Measurements from ENCODE around the gene PJVK.

DNA sequence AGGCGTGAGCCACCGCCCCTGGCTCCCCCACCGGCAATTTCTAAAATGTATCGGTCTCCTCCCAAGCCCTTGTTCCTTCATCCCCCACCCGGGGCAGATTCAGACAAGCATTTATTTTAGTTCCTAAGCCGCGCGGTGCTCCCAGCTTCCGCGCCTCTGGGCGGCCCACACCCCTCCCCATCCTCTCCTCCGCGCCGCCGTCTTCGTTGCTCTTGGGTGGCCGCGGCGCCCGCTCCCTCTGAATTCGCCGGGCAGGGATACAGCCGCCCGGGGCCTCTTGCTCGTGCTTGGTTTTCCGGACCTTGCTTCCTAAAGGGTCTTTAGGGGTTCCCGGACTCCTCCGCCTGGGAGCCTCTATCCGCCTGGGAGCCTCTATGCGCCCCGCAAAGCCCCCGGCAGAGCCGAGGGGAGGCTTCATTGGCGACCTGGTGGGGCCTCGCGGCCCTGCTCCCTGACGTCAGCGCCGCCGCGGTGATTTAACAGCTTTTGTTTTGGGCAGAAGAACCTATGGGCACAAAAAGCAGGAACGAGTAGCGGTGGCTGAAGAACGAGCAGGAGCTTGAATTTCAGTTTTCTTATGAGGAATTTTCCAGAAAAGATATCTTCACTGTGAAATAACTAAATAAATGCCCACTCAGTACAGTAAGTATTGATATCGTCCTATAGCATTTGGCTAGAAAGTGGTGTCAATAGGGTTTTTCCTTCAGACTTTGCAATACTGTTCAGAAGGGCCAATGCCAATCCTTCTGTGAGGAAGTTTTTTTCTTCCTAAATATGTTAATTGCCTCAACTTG lies 37.5 kb upstream of the PJVK start:
- TF ChIP-seq, protein P1, sequence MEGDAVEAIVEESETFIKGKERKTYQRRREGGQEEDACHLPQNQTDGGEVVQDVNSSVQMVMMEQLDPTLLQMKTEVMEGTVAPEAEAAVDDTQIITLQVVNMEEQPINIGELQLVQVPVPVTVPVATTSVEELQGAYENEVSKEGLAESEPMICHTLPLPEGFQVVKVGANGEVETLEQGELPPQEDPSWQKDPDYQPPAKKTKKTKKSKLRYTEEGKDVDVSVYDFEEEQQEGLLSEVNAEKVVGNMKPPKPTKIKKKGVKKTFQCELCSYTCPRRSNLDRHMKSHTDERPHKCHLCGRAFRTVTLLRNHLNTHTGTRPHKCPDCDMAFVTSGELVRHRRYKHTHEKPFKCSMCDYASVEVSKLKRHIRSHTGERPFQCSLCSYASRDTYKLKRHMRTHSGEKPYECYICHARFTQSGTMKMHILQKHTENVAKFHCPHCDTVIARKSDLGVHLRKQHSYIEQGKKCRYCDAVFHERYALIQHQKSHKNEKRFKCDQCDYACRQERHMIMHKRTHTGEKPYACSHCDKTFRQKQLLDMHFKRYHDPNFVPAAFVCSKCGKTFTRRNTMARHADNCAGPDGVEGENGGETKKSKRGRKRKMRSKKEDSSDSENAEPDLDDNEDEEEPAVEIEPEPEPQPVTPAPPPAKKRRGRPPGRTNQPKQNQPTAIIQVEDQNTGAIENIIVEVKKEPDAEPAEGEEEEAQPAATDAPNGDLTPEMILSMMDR (IDR thresholded peaks at IDR 0.05; ENCODE audit: low read length): no peak
- TF ChIP-seq EZH2 (optimal IDR thresholded peaks at IDR 0.05; ENCODE audit: low read depth, low read length): no peak
